Thymus (tissue), 11 donors: ENCODE data around the gene PSMD11. TPM values are rescaled to one million over a fixed set of nuclear protein-coding genes. Genes with fewer than 3 reads are reported as not detected.
A peak's percentile ranks its signal among the peaks of the same experiment; 100 is the strongest.

Source experiments
- DNase-seq, 9 donors: peaks; one replicate each; pipeline ENCODE4 v3.0.0-alpha.2; 2013; ENCODE audit warnings: low spot score in 9 of 9, low read depth in 6 of 9, missing footprints in 1 of 9
- H3K27ac ChIP-seq, 2 donors: one replicate each; pipeline ENCODE4 v1.5.1; 2013; ENCODE audit warnings: control low read depth in 1 of 2, low read depth in 1 of 2, low read length in 1 of 2, mild to moderate bottlenecking in 1 of 2, moderate library complexity in 1 of 2
- H3K27me3 ChIP-seq, 2 donors: one replicate each; pipeline ENCODE4 v1.5.1; 2013; ENCODE audit warnings: low read length in 1 of 2; ENCODE audit not compliant: control insufficient read depth in 2 of 2, insufficient read depth in 1 of 2
- H3K36me3 ChIP-seq, 2 donors: one replicate each; pipeline ENCODE4 v1.5.1; 2013; ENCODE audit warnings: low read length in 1 of 2, mild to moderate bottlenecking in 1 of 2, moderate library complexity in 1 of 2; ENCODE audit not compliant: control insufficient read depth in 2 of 2, insufficient read depth in 2 of 2
- H3K4me1 ChIP-seq, 2 donors: one replicate each; pipeline ENCODE4 v1.5.1; 2013; ENCODE audit warnings: low read length in 2 of 2; ENCODE audit not compliant: control insufficient read depth in 2 of 2, insufficient read depth in 2 of 2
- H3K4me3 ChIP-seq, 2 donors: one replicate each; pipeline ENCODE4 v1.5.1; 2013; ENCODE audit warnings: low read length in 2 of 2, control low read depth in 1 of 2, mild to moderate bottlenecking in 1 of 2
- H3K9me3 ChIP-seq, 2 donors: one replicate each; pipeline ENCODE4 v1.5.1; 2013; ENCODE audit warnings: low read length in 1 of 2, mild to moderate bottlenecking in 1 of 2; ENCODE audit not compliant: control insufficient read depth in 2 of 2, insufficient read depth in 1 of 2
- WGBS: extraction: QIAGEN DNeasy Blood & Tissue Kit; methylation state at CpG from one replicate; pipeline ENCODE4 v1.1.7; 2013; 5-methylcytosine and 5-hydroxymethylcytosine counted together
- polyA plus RNA-seq: library from polyadenylated mRNA; stranded (reverse); fragments of 200-250 nt; gene quantifications from one replicate; pipeline ENCODE4 v1.2.3, GENCODE V29; 2013
- total RNA-seq: library from RNA; stranded (reverse); fragments of 120-200 nt; gene quantifications from one replicate; pipeline ENCODE4 v1.2.4, GENCODE V29; 2013
- donor health status: healthy.

The PSMD11 gene
- total and polyA plus RNA-seq, 2 donors, result 49.6 to 57.3 TPM

DNA sequence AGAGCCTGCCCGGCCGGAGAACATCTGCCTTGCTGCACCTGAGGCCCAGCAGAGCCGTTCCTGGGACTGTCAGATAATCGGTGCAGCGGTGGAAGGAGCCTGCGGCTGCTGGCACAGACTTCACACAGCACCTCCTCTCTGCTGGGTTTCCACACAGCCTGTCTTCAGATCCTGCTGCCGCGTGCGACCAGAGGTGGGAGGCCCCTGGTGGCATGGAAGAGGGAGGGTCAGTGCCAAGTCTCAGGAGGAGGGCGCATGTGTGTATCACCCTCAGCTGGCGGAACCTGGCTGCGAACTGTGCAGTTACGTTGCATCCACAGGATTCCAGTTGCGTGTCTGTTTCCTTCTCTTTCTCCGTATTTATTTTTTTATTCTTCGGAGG is 45.8 kb downstream of the PSMD11 start:
- H3K4me3 ChIP-seq, result no peak overlapping the region
- 95% methylated on average over 16 of the region's 16 CpGs for WGBS
- peaks cover 37% of the 10 kb centered on the region in 2 donors for H3K4me1 ChIP-seq
- peaks cover 2 to 3% of the 10 kb centered on the region in 2 donors for H3K9me3 ChIP-seq
- H3K27me3 ChIP-seq, result peaks cover 0 to 12% of the 10 kb centered on the region in 2 donors
- DNase-seq, result no peak
- H3K27ac ChIP-seq, result no peak overlapping the region
- H3K36me3 ChIP-seq, result peaks cover 14 to 29% of the 10 kb centered on the region in 2 donors

GRCh38 chr17:32491371-32492263 is 47.3 kb downstream of the PSMD11 start:
- peaks cover 33 to 41% of the 10 kb centered on the region in 2 donors for H3K4me1 ChIP-seq
- 92% methylated on average over 21 of the region's 21 CpGs for WGBS
- H3K27ac ChIP-seq, result peak overlapping the region; percentile 11 to 58
- H3K36me3 ChIP-seq, result peaks cover 14 to 29% of the 10 kb centered on the region in 2 donors
- H3K27me3 ChIP-seq, result peaks cover 0 to 25% of the 10 kb centered on the region in 2 donors
- peaks cover 2 to 3% of the 10 kb centered on the region in 2 donors for H3K9me3 ChIP-seq
- H3K4me3 ChIP-seq, result no peak overlapping the region
- no peak for DNase-seq

GRCh38 chr17:32492264-32492589 is 47.9 kb downstream of the PSMD11 start:
- H3K27me3 ChIP-seq, result peaks cover 0 to 25% of the 10 kb centered on the region in 2 donors
- WGBS, result 94% methylated on average over 4 of the region's 4 CpGs
- H3K4me1 ChIP-seq, result peaks cover 33 to 41% of the 10 kb centered on the region in 2 donors
- peak overlapping the region in 1 of 2 donors; percentile 58 for H3K27ac ChIP-seq
- H3K36me3 ChIP-seq, result peaks cover 14 to 29% of the 10 kb centered on the region in 2 donors
- H3K4me3 ChIP-seq, result no peak overlapping the region
- H3K9me3 ChIP-seq, result peaks cover 2 to 3% of the 10 kb centered on the region in 2 donors
- DNase-seq, result no peak

DNA sequence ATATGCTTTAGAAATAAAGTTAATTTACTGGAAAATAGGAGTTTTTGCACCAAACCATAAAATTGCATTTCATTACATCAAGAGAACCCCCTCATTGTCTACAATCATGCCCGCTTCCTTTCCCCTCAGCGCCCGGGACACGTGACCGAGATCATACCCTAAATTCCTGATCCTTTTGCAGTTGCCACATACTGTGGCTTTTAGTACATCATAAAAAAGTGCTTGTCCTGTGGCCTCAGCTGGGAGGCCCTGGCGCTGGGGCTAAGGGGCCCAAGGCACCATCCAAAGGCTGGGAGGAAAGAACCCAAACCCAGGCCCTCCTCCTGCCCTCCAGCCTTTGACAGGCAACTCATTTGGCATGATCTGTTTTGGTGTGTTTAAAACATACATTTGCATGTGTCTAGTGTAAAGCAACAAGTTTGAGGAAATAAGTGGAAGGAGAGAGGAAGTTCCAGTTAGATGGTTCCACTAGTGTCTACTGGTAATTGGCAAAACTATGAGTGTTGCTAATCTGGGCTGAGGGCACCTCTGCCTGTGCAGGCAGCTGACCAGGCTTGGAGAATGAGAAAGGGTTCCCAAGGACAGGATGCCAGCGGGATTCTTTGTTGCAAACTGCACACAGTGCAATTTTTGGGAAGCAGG is 48.5 kb downstream of the PSMD11 start:
- no peak overlapping the region for H3K27ac ChIP-seq
- H3K4me3 ChIP-seq, result no peak overlapping the region
- no peak for DNase-seq
- peaks cover 14 to 27% of the 10 kb centered on the region in 2 donors for H3K36me3 ChIP-seq
- peaks cover 1 to 3% of the 10 kb centered on the region in 2 donors for H3K9me3 ChIP-seq
- 95% methylated on average over 7 of the region's 7 CpGs for WGBS
- peaks cover 32 to 38% of the 10 kb centered on the region in 2 donors for H3K4me1 ChIP-seq
- H3K27me3 ChIP-seq, result peaks cover 0 to 22% of the 10 kb centered on the region in 2 donors

DNA sequence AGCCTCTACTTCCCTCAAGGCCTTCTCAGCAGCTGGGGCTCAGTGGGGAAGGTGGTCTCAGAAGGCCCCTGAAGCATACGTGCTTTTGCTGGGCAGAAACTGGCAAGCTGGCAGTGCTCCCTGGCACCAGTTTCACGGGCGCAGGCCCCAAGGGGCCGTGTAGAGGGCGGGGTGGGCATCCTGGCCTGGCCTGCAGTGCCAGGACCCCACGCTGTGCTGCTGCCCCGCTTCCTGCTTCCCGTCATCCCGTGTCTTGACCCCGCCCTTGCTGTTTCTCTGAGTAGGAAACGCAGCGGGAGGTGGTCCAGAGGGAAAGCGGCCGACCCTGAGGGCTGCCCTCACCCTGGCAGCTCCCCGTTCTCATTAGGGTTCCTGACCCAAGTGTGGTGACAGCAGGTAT is 49.3 kb downstream of the PSMD11 start:
- H3K4me3 ChIP-seq, result no peak overlapping the region
- WGBS, result 96% methylated on average over 15 of the region's 15 CpGs
- no peak for DNase-seq
- peaks cover 9 to 19% of the 10 kb centered on the region in 2 donors for H3K36me3 ChIP-seq
- H3K9me3 ChIP-seq, result peaks cover 0 to 3% of the 10 kb centered on the region in 2 donors
- peaks cover 0 to 18% of the 10 kb centered on the region in 2 donors for H3K27me3 ChIP-seq
- H3K4me1 ChIP-seq, result peaks cover 27 to 31% of the 10 kb centered on the region in 2 donors
- no peak overlapping the region for H3K27ac ChIP-seq

DNA sequence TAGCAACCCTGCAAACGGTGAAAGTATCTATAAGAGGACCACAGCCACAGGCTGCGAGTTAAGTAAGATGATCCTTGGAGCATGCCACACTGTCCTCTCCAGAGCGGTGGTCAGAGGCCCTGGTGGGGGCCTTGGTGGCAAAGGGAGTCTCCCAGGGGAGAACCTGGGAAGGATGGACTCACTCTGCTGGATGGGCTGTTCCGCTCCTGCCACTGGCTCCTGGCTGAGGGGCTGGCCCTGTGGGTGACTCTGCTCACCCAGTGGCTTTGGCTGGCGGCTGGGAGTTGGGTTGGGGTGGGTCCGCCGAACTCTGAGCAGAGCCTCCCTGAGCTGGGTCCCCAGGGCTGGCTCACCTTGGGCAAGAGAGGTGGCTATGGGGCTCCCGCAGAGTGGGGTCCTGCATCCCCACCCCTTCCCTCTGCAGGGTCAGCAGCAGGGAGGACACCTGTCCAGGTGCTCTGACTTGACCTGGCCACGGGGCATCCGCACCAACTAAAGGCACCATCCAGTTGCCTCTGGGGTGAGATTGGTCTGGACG is 49.7 kb downstream of the PSMD11 start:
- Histone ChIP-seq H3K9me3 (peaks cover 0 to 3% of the 10 kb centered on the region in 2 donors), H3K27ac (no peak overlapping the region), H3K4me1 (peaks cover 22 to 27% of the 10 kb centered on the region in 2 donors), H3K4me3 (no peak overlapping the region), H3K27me3 (peaks cover 0 to 18% of the 10 kb centered on the region in 2 donors), H3K36me3 (peaks cover 5 to 15% of the 10 kb centered on the region in 2 donors)
- DNase-seq, result no peak
- 98% methylated on average over 11 of the region's 11 CpGs for WGBS

GRCh38 chr17:32494621-32495358 is 50.5 kb downstream of the PSMD11 start:
- no peak overlapping the region for H3K4me3 ChIP-seq
- no peak overlapping the region for H3K27ac ChIP-seq
- peaks cover 2 to 9% of the 10 kb centered on the region in 2 donors for H3K36me3 ChIP-seq
- H3K9me3 ChIP-seq, result peaks cover 0 to 3% of the 10 kb centered on the region in 2 donors
- peaks cover 19 to 26% of the 10 kb centered on the region in 2 donors for H3K4me1 ChIP-seq
- 97% methylated on average over 34 of the region's 34 CpGs for WGBS
- peaks cover 0 to 18% of the 10 kb centered on the region in 2 donors for H3K27me3 ChIP-seq
- DNase-seq, result no peak

- Histone ChIP-seq H3K4me1 (peaks cover 16 to 23% of the 10 kb centered on the region in 2 donors), H3K4me3 (no peak overlapping the region), H3K27me3 (peaks cover 0 to 18% of the 10 kb centered on the region in 2 donors), H3K36me3 (peaks cover 0 to 2% of the 10 kb centered on the region in 2 donors), H3K9me3 (peaks cover 0 to 3% of the 10 kb centered on the region in 2 donors), H3K27ac (no peak overlapping the region)
- WGBS, result 66% methylated on average over 45 of the region's 45 CpGs
- no peak for DNase-seq
Observed at GRCh38 chr17:32495359-32496231, 51.3 kb downstream of the PSMD11 start.
